Kidney (tissue), 14 donors: Measurements from ENCODE around the gene SMTNL2. TPM values are rescaled to one million over a fixed set of nuclear protein-coding genes. Genes with fewer than 3 reads are reported as not detected.

ENCODE experiments used
- DNase-seq, 5 donors: peaks; one replicate each; pipeline ENCODE4 v3.0.0-alpha.2; 2013 to 2020
- FAIRE-seq: peaks from 2 replicates; lab custom pipeline; 2012; peaks lifted over from hg19 to GRCh38; lab: Jason Lieb, UNC
- H3K27ac ChIP-seq, 2 donors: one replicate each; pipeline ENCODE4 v1.7.0; 2013; ENCODE audit warnings: low read depth in 2 of 2, low read length in 2 of 2, inconsistent platforms in 1 of 2
- H3K27me3 ChIP-seq: one replicate; pipeline ENCODE4 v1.7.1; 2013; ENCODE audit warnings: low read length, inconsistent platforms; ENCODE audit not compliant: control insufficient read depth, insufficient read depth
- H3K36me3 ChIP-seq, 3 donors: one replicate each; pipeline versions ENCODE4 v1.7.0 to v1.7.1; 2013; ENCODE audit warnings: low read length in 3 of 3, control low read depth in 1 of 3, inconsistent platforms in 1 of 3; ENCODE audit not compliant: insufficient read depth in 3 of 3, control insufficient read depth in 2 of 3
- H3K4me1 ChIP-seq, 3 donors: one replicate each; pipeline versions ENCODE4 v1.7.0 to v1.7.1; 2013; ENCODE audit warnings: low read length in 3 of 3, inconsistent platforms in 1 of 3, low read depth in 1 of 3; ENCODE audit not compliant: control insufficient read depth in 2 of 3, insufficient read depth in 2 of 3
- H3K4me3 ChIP-seq, 3 donors: one replicate each; pipeline versions ENCODE4 v1.7.0 to v1.8.1; 2013; ENCODE audit warnings: low read length in 3 of 3, control low read depth in 1 of 3, inconsistent platforms in 1 of 3
- H3K9ac ChIP-seq, 3 donors: one replicate each; pipeline versions ENCODE4 v1.7.0 to v1.7.1; 2013; ENCODE audit warnings: low read length in 3 of 3, control low read depth in 1 of 3, inconsistent platforms in 1 of 3
- H3K9me3 ChIP-seq, 3 donors: one replicate each; pipeline versions ENCODE4 v1.7.0 to v1.7.1; 2013; ENCODE audit warnings: low read length in 3 of 3, control low read depth in 1 of 3, inconsistent platforms in 1 of 3; ENCODE audit not compliant: control insufficient read depth in 2 of 3, insufficient read depth in 1 of 3
- intact Hi-C: fragments of 100-400 bp; cut with DNase I; formaldehyde crosslinking; loops from one replicate; pipeline ENCODE4 v1.11.1; 2022
- polyA plus RNA-seq: library from polyadenylated mRNA; stranded (reverse); fragments of 350-450 nt; fragmentation: Illumina TruSeq; extraction: RNeasy Lipid Tissue Mini Kit (QIAGEN cat#74804); gene quantifications from one replicate; pipeline ENCODE4 v1.2.3, GENCODE V29; 2014; ENCODE audit warnings: low read depth, low replicate concordance; ENCODE audit not compliant: insufficient read depth
- total RNA-seq: library from RNA; stranded (reverse); fragmentation: NEBNext Ultra II Directional; extraction: Animal tissue kit (Norgen Biotek cat#: 25700); gene quantifications from one replicate; pipeline ENCODE4 v1.2.1, GENCODE V29; 2021
- TF ChIP-seq, protein P1 (sequence below): IDR thresholded peaks from 3 replicates; pipeline ENCODE4 v1.5.1; 2012; ENCODE audit warnings: mild to moderate bottlenecking, moderate library complexity, borderline replicate concordance; ENCODE audit not compliant: insufficient read depth; ENCODE audit errors: extremely low read depth
- donor health status: control.
- donor health status: control.
- donor health status: control.
- donor health status: control.
- donor health status: control.
- donor health status: DM: yes; HTN: yes; CAD: no.
- donor health status: Normal renal cell carcinoma (clear cell type).

The SMTNL2 gene
- total and polyA plus RNA-seq, 2 donors from 2014 or later, result 25.6 to 58.1 TPM

DNA sequence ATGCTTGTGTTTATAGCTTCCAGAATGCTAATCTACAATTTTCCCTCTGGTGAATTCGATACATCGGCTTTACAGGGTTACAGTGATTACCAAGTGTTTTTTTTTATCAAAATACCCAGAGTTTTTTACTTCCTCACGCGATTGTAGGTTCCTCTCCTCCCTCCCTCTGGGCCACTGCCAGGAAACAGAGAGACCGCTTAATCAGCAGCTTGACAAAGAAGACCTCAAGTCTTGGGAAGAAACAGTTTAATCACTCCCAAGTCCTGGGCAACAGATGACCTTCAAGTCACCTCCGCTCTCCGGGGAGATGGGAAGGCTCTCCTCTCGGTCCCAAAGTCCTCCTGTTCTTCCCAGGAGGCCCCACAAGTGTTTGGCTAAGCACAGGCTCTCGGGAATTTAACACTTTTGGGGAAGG is 23.5 kb downstream of the SMTNL2 start:
- DNase-seq (peak in 4 of 5 donors; percentile 60 to 92 (median 79)), FAIRE-seq (no peak)
- TF ChIP-seq, protein P1, sequence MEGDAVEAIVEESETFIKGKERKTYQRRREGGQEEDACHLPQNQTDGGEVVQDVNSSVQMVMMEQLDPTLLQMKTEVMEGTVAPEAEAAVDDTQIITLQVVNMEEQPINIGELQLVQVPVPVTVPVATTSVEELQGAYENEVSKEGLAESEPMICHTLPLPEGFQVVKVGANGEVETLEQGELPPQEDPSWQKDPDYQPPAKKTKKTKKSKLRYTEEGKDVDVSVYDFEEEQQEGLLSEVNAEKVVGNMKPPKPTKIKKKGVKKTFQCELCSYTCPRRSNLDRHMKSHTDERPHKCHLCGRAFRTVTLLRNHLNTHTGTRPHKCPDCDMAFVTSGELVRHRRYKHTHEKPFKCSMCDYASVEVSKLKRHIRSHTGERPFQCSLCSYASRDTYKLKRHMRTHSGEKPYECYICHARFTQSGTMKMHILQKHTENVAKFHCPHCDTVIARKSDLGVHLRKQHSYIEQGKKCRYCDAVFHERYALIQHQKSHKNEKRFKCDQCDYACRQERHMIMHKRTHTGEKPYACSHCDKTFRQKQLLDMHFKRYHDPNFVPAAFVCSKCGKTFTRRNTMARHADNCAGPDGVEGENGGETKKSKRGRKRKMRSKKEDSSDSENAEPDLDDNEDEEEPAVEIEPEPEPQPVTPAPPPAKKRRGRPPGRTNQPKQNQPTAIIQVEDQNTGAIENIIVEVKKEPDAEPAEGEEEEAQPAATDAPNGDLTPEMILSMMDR, result no peak
- Histone ChIP-seq H3K36me3 (peaks cover 0 to 12% (median 0%) of the 10 kb centered on the region in 3 donors), H3K4me1 (peaks cover 10 to 23% (median 23%) of the 10 kb centered on the region in 3 donors), H3K9ac (peak overlapping the region in 1 of 3 donors; percentile 35), H3K9me3 (no peaks in the 10 kb centered on the region), H3K27me3 (no peaks in the 10 kb centered on the region), H3K27ac (peak overlapping the region; percentile 40 to 54), H3K4me3 (peak overlapping the region in 2 of 3 donors; percentile 30)
- intact Hi-C loops, result no loop called here

DNA sequence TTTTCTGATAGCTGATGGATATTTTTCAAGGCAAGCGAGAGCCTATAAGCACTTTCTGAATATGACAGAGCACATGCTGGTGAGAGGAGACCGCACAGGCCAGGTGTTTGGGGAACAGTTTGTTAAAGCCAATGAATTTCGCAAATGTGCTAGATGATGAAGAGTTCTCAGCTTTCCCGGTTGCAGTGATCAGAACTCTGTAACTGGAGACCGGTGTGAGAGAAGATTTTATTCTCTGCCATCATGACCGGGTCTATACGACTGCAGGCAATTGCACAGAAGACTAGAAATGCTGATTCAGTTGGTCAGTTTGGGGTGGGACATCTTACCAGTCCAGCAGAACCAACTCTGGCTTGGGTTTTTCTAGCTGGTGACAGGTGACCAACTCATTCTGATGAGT is 25.4 kb downstream of the SMTNL2 start:
- FAIRE-seq, result no peak
- Histone ChIP-seq H3K9me3 (no peaks in the 10 kb centered on the region), H3K27ac (no peak overlapping the region), H3K36me3 (peaks cover 0 to 12% (median 0%) of the 10 kb centered on the region in 3 donors), H3K4me1 (peaks cover 10 to 23% (median 21%) of the 10 kb centered on the region in 3 donors), H3K4me3 (no peak overlapping the region), H3K27me3 (no peaks in the 10 kb centered on the region), H3K9ac (no peak overlapping the region)
- intact Hi-C loops, result no loop called here
- TF ChIP-seq, protein P1, result no peak
- DNase-seq, result no peak

DNA sequence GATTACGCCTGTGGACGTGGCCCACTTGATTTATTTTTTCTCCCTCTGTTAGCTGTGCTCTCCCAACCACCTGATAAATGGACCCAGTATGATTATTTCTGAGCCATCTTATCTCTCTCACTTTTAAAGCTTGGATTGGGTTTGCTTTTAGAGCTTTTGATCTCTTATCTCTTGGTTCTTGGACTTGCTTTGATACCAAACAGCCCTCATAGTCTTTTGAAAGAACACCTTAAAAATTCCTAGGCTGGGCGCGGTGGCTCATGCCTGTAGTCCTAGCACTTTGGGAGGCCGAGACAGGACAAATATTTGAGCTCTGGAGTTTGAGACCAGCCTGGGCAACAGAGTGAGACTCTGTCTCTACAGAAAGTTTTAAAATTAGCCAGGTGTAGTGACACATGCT is 25.8 kb downstream of the SMTNL2 start:
- Histone ChIP-seq H3K4me3 (no peak overlapping the region), H3K9ac (no peak overlapping the region), H3K36me3 (peaks cover 0 to 12% (median 0%) of the 10 kb centered on the region in 3 donors), H3K27ac (no peak overlapping the region), H3K4me1 (peaks cover 10 to 23% (median 21%) of the 10 kb centered on the region in 3 donors), H3K27me3 (no peaks in the 10 kb centered on the region), H3K9me3 (no peaks in the 10 kb centered on the region)
- no peak for DNase-seq
- no peak for FAIRE-seq
- intact Hi-C loops, result no loop called here
- TF ChIP-seq, protein P1, result no peak

DNA sequence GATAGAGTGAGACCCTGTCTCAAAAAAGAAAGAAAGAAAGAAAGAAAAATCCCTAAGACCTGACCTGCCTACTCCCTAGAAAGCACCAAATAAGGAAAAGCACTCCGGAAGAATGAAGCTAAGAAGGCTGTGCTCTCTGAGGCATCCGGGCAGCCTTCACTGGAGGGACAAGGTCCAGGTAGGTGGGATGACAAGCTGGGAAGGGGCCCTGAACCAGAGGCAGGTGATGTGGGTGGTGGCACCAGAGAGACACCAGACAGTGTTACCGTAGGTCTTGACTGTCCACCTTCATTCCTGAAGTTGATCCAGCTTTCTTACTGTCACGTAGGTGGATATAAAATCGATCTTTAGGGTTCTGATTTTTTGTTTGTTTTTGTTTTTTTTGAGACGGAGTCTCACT is 26.3 kb downstream of the SMTNL2 start:
- Histone ChIP-seq H3K9ac (no peak overlapping the region), H3K36me3 (peaks cover 0 to 12% (median 0%) of the 10 kb centered on the region in 3 donors), H3K27ac (no peak overlapping the region), H3K4me1 (peaks cover 10 to 23% (median 19%) of the 10 kb centered on the region in 3 donors), H3K27me3 (no peaks in the 10 kb centered on the region), H3K4me3 (no peak overlapping the region), H3K9me3 (no peaks in the 10 kb centered on the region)
- intact Hi-C loops, result no loop called here
- TF ChIP-seq, protein P1, result no peak
- DNase-seq (no peak), FAIRE-seq (no peak)
